ENCODE measurements around the gene IL22RA2.
A peak's percentile ranks its signal among the peaks of the same experiment; 100 is the strongest.

Gene IL22RA2

GRCh38 chr6:137197684-137198645 lies 24.5 kb upstream of the IL22RA2 start:
- DNase-seq (ENCODE audit: low read depth): no peak

DNA sequence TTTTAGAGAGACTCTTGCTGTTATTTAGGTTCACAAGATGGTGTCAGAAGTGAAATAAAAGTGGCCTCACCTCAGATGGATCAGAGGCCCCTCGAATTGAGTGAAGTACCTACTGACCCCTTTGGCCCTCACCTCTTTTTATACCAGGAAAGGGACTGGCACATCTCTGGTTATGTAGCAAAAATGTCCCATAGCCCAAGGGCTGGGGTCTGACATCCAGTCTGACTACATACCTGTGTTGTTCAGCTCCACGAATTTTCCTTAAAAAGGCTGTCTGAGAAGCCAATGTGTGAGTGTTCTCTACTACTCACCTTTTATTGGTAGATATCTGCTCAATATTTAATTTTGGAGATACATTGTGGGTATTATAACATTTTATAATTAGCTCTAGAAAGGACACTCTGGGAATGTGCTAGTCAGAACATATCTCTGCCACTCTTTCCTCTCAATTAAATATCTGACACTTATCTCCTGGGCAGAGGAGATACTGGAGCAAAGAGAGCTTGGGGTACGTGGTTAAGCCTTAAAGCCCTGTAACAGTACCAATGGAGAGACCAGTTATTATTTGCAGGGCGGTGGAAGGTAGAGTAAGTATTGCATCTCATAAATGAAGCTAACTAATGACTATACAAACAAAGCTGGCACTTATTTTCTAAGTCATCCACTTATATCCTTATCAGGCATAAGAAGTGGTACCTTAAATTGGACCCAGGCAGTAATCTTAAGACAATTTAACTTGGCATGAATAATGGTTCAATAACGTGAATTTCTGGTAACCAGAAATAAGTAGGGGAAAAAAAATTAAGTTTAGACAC lies 20.0 kb upstream of the IL22RA2 start:
- no peak for DNase-seq (ENCODE audit: low read depth)

DNA sequence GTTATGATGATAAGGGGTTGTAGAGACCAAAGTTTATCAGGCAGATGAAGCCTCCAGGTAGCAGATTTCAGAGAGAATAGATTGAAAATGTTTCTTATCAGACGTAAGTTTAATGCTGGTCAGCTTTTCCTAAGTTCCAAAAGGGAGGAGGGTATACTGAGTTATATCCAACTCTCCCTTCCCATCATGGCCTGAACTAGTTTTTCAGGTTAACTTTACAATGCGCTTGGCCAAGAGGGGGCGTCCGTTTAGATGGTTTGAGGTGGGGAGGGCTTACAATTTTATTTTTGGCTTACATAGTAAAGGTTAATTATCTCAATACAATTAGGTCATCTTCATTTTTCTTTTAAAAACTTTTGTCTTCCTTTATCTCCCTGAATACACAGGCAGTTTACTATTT lies 19.4 kb upstream of the IL22RA2 start:
- DNase-seq (ENCODE audit: low read depth): no peak

DNA sequence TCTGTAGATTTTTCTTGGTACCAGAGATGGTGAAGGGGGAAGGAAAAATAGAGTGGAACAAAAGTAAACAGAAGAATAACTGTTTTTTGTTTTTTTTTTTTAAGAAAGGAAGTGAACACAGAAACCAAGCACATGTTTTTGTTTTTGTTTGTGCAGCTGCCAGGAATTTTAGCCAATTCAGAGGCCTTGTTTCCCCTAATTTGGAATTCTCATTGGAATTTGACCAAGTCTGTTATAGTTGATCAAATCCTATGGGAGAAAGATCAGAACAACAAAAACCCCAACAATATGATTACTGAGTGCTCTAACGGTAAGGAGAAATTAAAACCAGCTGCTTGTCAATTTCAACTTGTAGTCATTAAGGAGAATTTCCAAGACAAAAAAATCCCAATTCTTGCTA lies 18.2 kb upstream of the IL22RA2 start:
- DNase-seq (ENCODE audit: low read depth): no peak

- DNase-seq (ENCODE audit: low read depth): no peak
Measured at GRCh38 chr6:137191236-137191635, 17.8 kb upstream of the IL22RA2 start.

DNA sequence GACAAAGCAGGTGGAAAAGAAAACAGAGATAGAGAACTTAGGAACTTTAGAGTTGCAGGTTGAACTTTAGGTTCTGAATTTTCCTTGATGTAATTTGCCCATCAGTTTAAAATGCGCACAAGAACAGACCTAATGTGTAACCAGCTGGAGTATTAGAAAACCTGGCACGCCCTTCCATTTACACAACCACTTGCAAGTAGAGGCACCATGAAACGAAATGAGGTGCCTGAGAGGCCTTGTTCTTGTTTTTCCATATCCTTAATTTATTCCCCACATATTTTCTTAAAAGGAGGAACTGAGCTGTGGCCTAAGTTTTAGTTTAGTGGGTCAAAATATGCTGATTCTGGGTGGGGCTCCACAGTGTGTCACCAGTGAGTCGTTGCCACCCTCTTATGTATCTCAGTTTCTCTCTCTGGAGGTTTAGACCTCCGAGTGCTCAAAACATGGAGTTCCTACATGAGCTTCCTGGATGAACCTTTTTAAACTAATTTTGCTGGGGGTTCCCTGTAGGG lies 17.2 kb upstream of the IL22RA2 start:
- no peak for DNase-seq (ENCODE audit: low read depth)

GRCh38 chr6:137188855-137189254 lies 15.4 kb upstream of the IL22RA2 start:
- peak; percentile 20 for DNase-seq (ENCODE audit: low read depth)

DNA sequence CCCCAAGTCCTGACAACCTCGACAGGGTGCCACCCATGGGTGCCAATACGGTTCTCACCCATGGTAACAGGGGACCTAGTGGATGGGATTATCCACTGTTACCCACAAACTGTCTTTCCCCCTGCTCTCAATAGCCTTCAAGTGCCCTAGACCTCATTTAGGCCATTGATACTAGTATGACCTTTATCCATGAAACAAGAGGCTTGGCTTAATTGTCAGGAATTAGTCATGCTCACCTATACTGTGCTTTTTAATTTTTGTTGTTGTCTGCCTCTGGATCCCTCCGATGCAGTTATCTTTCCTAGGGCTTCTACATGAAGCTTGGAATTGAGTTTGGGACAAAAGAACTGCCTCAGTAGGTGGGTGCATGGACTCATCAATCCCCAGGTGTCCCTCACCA lies 11.8 kb upstream of the IL22RA2 start:
- DNase-seq (ENCODE audit: low read depth): no peak

- no peak for DNase-seq (ENCODE audit: low read depth)
Measured at GRCh38 chr6:137182654-137183073, 9.2 kb upstream of the IL22RA2 start.

DNA sequence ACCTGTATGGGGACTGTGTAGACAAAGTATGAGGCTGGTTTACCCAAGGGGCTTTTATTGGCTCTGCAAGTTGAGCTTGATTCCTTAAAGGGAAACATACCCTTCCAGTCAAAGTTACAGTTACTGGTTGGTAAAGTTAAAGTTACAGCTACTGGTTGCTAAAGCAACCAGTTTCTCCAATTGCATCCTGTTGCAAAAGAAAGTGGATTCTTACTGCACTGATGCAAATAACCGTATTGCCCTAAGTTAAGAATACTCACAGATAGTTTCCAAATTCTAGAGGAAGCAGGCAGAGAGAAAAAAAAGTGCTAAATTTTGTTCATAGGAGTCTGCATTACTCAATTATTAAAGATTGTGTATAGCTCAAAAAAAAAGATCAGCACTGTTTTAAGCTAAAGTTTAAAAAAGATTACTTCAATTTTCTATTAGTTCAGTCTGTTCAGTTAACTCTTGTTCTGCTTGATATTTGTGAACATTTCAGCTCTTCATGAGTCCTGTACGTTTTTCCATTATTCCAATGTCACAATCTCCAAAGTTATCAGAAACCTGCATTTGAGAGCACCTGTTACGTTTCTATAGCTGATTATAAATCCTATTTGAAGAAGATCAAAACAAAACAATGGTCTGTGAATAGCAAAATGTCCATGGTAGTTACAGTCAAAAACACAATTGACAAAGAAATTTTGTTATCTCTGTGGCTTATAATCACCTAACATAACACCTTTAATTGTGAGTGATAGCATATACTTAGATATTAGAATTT lies 8.6 kb upstream of the IL22RA2 start:
- no peak for DNase-seq (ENCODE audit: low read depth)

- DNase-seq (ENCODE audit: low read depth): no peak
Measured at GRCh38 chr6:137177611-137178010, 4.2 kb upstream of the IL22RA2 start.

- DNase-seq (ENCODE audit: low read depth): no peak
Measured at GRCh38 chr6:137176729-137177128, 3.3 kb upstream of the IL22RA2 start.

DNA sequence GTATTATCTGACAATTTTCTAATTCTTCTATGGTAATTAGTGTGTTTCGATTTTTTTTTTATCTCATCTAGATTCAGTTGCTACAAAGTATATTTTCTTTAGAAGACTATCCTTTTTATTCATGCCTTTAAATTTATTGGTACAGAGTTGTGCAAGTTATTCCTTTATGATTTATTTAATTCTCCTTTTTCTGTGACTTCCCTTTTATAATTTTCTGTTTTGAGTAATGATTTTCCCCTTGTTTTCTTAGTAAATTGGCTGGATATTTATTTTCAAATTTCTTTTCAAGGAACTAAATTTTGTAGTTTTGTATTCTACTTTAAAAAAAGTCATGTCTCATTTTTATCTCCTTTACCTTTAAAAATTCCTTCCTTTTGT lies 2.4 kb upstream of the IL22RA2 start:
- DNase-seq (ENCODE audit: low read depth): no peak

- DNase-seq (ENCODE audit: low read depth): no peak
Measured at GRCh38 chr6:137175157-137175867, 1.9 kb upstream of the IL22RA2 start.

- no peak for DNase-seq (ENCODE audit: low read depth)
Measured at GRCh38 chr6:137172734-137173431, 561 bp downstream of the IL22RA2 start.

- no peak for DNase-seq (ENCODE audit: low read depth)
Measured at GRCh38 chr6:137171824-137172733, 1.4 kb downstream of the IL22RA2 start.

- DNase-seq (ENCODE audit: low read depth): no peak
Measured at GRCh38 chr6:137171053-137171374, 2.4 kb downstream of the IL22RA2 start.

- no peak for DNase-seq (ENCODE audit: low read depth)
Measured at GRCh38 chr6:137170266-137171052, 3.0 kb downstream of the IL22RA2 start.

Data from CMK (cell line).